AG09309 (cell line): ENCODE results near the gene FBXO7.

ENCODE experiments used
- DNase-seq: peaks from one replicate; pipeline ENCODE4 v3.0.0-alpha.2; 2010; ENCODE audit warnings: low read depth
- H3K4me3 ChIP-seq: 2 replicates; pipeline ENCODE4 v1.5.1; 2011; ENCODE audit warnings: mild to moderate bottlenecking, low read depth, low read length, moderate library complexity; ENCODE audit not compliant: control insufficient read depth
- CTCF ChIP-seq: IDR thresholded peaks from 2 replicates; pipeline ENCODE4 v1.5.1; 2011; ENCODE audit warnings: mild to moderate bottlenecking, low read depth, low read length, inconsistent platforms; ENCODE audit not compliant: insufficient read depth, control insufficient read depth; ENCODE audit errors: missing control alignments

Gene FBXO7

DNA sequence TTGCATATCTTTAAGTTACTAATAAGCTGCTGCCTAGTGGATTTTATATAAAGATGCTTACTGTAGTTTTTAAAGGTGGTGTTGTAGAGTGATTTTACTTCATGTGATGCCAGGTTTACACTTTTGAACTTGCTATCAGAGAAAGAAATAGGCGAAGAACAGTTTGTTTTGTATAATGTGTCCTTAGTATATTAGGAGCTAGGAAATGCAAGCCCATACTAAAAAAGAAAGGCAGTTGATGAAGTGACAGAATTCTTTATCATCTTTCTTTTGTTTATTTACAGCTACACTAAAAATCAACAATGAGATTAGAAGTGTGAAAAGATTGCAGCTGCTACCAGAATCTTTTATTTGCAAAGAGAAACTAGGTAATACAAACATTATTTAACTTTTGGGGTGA is 12.8 kb downstream of the FBXO7 start:
- H3K4me3 ChIP-seq = no peak overlapping the region
- TF ChIP-seq CTCF = no peak
- DNase-seq = no peak

- no peak for DNase-seq
- H3K4me3 ChIP-seq = no peak overlapping the region
- TF ChIP-seq CTCF = no peak
Observed at GRCh38 chr22:32489377-32489776, 14.8 kb downstream of the FBXO7 start.

GRCh38 chr22:32490279-32490678 is 15.7 kb downstream of the FBXO7 start:
- no peak for DNase-seq
- no peak overlapping the region for H3K4me3 ChIP-seq
- TF ChIP-seq CTCF = no peak

GRCh38 chr22:32492111-32492510 is 17.5 kb downstream of the FBXO7 start:
- no peak overlapping the region for H3K4me3 ChIP-seq
- TF ChIP-seq CTCF = no peak
- DNase-seq = no peak

GRCh38 chr22:32493551-32493950 is 18.9 kb downstream of the FBXO7 start:
- H3K4me3 ChIP-seq = no peak overlapping the region
- no peak for DNase-seq
- no peak for TF ChIP-seq CTCF

GRCh38 chr22:32494971-32495370 is 20.4 kb downstream of the FBXO7 start:
- no peak overlapping the region for H3K4me3 ChIP-seq
- no peak for TF ChIP-seq CTCF
- DNase-seq = no peak

- TF ChIP-seq CTCF = no peak
- DNase-seq = no peak
- no peak overlapping the region for H3K4me3 ChIP-seq
Observed at GRCh38 chr22:32499666-32500065, 25.1 kb downstream of the FBXO7 start.
